GM10248 (cell line): ENCODE results near the gene LCE3E.

Source experiments
- CTCF ChIA-PET: fragments of 300-600 bp; sonication (Branson Sonifier 250); formaldehyde crosslinking; extraction: SDS; loops from one replicate; lab custom pipeline; 2021; ENCODE audit warnings: antibody characterized with exemption; lab: Yijun Ruan, JAX
- POLR2A ChIA-PET: fragments of 350-650 bp; sonication (Branson Sonifier 250); formaldehyde crosslinking; extraction: SDS; loops from one replicate; lab custom pipeline; 2020; ENCODE audit warnings: antibody characterized with exemption; lab: Yijun Ruan, JAX
- DNase-seq: peaks from one replicate; pipeline ENCODE4 v3.0.0; 2012; ENCODE audit errors: extremely low spot score
- TF ChIP-seq, protein P1 (sequence below): IDR thresholded peaks from 2 replicates; pipeline ENCODE4 v1.5.1; 2012; ENCODE audit warnings: mild to moderate bottlenecking, low read depth; ENCODE audit errors: extremely low read depth, missing control alignments, control extremely low read depth

LCE3E gene

DNA sequence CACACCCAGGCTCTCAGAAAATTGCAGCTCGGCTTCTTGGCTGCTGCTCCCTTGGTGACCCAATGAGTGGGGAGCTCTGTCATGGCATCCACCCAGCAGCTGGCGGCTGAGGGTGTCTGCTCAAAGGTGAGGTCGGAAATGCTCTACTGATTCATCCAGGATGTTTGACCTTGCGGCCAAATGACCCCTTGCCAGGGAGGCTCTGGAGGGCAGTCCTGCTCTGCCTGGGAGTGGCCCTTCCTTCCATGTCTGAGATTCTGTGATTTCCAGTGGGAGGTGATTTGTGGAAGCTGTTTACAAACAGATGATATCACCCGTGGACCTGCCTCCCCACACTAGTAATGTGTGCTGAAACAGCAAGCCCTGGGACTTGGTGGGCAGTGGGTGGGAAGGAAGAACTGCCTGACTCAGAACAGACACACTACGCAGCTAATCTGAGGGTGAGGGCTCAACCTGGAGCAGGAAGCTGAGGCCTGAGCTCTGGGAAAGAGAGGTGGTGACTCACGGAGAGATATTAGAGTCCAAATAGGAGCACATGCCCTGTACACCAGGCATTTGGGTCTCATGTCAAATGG lies 49.3 kb downstream of the LCE3E start:
- TF ChIP-seq, protein P1, sequence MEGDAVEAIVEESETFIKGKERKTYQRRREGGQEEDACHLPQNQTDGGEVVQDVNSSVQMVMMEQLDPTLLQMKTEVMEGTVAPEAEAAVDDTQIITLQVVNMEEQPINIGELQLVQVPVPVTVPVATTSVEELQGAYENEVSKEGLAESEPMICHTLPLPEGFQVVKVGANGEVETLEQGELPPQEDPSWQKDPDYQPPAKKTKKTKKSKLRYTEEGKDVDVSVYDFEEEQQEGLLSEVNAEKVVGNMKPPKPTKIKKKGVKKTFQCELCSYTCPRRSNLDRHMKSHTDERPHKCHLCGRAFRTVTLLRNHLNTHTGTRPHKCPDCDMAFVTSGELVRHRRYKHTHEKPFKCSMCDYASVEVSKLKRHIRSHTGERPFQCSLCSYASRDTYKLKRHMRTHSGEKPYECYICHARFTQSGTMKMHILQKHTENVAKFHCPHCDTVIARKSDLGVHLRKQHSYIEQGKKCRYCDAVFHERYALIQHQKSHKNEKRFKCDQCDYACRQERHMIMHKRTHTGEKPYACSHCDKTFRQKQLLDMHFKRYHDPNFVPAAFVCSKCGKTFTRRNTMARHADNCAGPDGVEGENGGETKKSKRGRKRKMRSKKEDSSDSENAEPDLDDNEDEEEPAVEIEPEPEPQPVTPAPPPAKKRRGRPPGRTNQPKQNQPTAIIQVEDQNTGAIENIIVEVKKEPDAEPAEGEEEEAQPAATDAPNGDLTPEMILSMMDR: no peak
- POLR2A ChIA-PET: no interaction called here
- no peak for DNase-seq
- CTCF ChIA-PET: interaction anchor here (2.4 kb wide), 1 partner anchor 16 kb away, joined by 11 read pairs; no protein-coding TSS in a partner anchor

DNA sequence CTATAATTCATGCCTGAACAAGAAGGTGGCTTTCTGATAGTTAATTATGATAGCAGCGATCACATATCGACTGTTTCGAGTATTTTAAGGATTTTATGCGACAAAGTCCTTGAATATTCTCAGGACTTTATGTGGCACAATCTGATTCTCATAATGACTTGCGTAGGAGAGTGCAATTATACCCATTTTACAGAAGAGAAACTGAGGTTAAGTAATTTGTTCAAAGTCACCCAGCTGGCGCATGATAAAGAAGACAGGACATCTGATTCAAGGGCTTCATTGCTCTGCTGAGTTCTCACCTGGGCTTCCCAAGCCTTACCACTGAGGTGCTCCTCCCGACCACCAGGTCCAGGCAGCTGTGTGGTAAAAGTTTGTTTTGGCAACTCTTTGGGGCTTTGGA lies 50.5 kb downstream of the LCE3E start:
- no peak for DNase-seq

More for the DNA sequence above, 50.5 kb downstream of the LCE3E start:
- ChIA-PET CTCF (interaction anchor here (2.4 kb wide), 1 partner anchor 18 kb away, joined by 11 read pairs; no protein-coding TSS in a partner anchor), POLR2A (no interaction called here)
- TF ChIP-seq, protein P1: no peak
